GM19328 (cell line): Measurements from ENCODE around the gene HOXD11.

Source experiments
- ATAC-seq: cut with Tn5 transposase; IDR thresholded peaks from one replicate; pipeline ENCODE4 v1.9.1; 2021; ENCODE audit warnings: mild to moderate bottlenecking, moderate library complexity; ENCODE audit not compliant: unreplicated experiment

Gene HOXD11

GRCh38 chr2:176106581-176107539, at the start of gene HOXD11:
Gene HOXD11, plus strand, starts transcription at chr2:176107280. Its CDS starts 76 bp downstream, at chr2:176107356.
- no peak for ATAC-seq

DNA sequence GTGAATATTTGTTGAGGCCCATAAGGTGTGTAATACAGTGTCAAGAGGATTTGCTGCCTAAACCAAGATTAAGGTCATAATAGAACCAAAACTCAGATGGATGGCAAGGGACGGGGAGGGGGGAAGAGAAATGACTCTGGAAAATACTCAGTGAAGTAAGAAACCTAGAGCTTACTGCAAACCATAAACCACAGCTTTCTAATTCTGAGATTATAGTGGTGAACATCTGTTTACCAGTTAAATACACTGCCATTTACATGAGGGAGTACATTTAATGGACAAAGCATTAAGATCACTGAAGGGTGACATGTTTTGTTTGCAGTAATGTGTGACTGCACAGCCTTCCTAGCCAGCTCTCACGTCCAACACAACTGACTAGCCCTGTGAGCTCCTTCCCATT, 43.1 kb upstream of the HOXD11 start:
- no peak for ATAC-seq

- ATAC-seq, result no peak
Measured at GRCh38 chr2:176066645-176067588, 40.2 kb upstream of the HOXD11 start.

GRCh38 chr2:176067589-176068418, 39.3 kb upstream of the HOXD11 start:
- ATAC-seq, result no peak

DNA sequence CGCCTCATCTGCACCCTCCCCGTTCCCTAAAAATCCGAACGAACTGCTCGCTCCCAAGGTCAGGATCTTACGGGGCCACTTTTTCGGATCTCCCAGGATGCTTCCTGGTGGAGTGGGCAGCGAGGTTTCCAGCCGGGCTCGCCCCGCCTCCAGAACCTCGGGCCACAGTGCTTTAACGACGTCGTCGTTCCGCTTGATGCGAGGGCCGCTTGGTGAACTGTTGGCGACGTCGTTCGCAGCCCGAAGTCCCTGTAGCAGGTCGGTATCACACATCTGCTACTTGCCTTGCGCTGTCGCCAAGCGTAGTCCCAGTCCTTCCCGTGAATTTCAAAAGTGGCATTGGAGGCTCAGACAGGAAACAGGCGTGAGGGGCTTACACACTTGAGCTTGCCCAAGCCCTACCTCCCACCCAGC, 38.7 kb upstream of the HOXD11 start:
- no peak for ATAC-seq

- no peak for ATAC-seq
Measured at GRCh38 chr2:176071330-176072291, 35.5 kb upstream of the HOXD11 start.

DNA sequence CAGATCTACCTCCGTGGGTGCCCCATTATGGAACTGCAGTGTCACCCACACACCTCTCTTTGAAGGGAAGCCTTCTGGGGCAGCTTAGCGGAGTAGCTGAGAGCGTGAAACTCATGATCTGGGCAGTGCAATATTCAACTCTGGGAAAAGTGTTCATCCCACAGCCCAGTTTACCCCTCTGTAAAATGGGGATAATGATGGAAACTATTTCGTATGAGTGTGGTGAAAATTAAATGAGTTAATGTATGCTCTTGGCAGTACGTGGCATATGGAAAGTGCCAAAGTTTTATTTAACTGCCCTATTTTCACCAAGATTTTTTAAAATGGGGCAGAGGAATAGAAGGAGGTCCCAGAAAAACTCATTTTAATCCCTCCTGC, 34.8 kb upstream of the HOXD11 start:
- no peak for ATAC-seq

GRCh38 chr2:176072951-176073904, 33.9 kb upstream of the HOXD11 start:
- no peak for ATAC-seq

DNA sequence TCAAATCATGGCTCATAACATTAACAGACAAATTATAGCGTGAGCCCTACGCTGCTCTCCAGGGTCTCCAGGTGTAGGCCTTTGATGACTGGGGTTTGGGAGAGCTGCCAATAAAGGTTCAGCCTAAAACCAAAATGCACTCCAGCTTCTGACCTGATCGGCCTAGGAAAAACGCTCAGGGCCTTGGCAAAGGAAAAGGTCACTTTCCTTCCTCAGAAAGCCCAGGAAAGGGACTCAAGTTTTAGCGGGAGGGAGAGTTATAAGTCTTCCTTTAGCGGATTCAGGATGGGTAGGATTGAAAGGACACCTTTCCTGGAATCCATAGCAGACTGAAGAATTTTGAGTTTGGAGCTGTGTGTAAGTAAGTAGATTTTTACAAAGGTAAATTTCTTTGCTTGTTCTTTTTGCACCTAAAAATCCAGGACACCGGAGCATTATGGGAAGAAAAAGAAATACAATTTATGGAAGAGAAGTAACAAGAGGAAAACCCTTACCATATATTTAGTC, 32.1 kb upstream of the HOXD11 start:
- no peak for ATAC-seq

DNA sequence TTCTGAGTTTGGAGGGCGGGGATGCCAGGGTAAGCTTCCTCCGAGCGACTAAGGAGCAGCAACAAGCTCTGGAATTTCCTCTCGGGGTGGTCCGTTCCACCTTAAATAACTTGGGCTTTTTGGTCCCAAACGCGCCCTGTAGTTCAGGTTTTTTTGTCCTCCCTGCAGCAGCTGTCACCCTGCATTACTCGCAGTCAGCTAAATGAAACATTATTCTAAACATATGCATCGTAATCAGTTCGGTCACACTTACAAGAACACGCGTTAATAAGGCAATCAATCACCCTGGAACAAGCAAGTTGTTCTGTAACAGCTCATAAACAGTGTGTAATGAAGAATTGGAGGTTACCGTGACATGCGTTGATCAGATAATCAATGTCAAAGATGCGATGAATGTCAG, 31.6 kb upstream of the HOXD11 start:
- no peak for ATAC-seq

GRCh38 chr2:176076063-176076462, 31.0 kb upstream of the HOXD11 start:
- ATAC-seq, result no peak

DNA sequence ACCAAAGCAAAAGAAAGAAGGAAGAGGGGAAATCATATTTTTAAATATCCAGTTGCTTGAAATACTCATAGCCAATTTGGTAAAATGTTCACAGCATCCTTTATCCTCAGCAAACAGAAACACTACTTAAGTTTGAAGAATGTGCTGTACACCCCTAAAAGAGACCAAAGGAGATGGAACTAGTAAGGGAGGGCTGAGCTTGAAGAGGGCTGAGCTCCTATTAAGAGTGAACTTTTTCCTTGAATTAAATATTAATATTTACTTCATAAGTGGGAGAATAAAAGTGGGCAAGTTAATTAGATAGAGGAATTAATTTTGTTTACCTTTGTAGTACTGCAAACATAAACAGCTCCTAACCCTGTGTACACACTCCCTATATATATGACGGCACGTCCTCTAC, 30.3 kb upstream of the HOXD11 start:
- no peak for ATAC-seq

DNA sequence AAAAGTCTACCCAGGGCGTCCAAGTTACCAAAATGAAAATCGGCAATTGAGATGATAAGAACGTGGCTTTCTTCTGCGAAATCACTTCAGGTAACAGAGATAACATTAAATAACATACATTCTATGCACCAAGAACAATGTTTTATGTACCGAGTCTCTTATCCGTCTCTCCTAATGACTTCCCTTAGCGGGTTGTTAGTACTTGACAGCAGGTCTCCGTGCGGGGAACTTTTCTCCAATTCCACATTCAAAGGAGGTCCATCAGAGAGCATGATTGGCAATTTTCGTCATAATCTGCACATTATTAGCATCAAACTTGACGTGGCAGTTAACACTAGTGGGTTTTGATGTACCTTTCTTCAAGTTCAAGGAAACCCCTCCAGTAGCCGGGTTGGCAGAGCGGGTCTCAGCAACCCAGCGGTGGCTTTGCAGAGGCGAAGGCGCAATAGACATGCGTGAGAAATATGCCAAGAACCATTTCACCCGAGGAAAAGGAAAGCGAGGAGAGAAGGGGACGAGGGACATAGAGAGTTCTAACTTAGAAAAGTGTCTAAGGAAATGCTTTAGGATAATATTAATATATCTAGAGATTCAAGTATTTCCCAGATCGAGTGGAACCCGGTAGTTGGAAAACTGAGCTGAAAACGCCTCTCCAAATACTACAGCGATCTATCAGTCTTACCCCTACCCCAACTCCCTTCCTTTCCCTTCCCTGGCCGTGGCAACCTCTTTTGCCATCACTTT, 28.4 kb upstream of the HOXD11 start:
- no peak for ATAC-seq

DNA sequence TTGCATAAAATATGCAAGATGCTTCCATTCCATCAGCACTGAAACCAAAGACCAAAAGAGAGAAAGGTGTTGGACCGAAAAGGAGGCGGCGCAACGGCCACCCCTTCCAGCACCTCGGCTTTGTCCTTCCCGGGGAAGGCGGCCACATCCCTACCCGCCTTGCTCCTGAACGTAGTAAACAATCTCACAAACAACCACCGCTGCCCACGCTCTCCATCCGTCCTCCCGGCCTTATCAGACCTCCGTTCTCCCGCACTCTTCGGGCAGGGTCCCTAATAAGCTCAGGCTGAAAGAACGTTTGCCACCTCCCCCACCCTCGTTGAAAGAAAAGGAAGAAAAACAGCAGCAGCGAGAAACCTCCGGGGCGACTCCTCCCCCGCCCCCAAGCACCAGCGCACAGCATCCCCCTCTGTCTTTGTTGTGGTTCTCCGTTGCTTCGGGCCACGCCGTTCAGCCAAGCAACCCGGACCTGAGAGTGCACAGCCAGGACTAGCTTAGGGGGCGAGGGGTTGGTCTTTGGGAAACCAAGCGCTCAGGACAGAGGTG, 27.7 kb upstream of the HOXD11 start:
- ATAC-seq, result no peak

DNA sequence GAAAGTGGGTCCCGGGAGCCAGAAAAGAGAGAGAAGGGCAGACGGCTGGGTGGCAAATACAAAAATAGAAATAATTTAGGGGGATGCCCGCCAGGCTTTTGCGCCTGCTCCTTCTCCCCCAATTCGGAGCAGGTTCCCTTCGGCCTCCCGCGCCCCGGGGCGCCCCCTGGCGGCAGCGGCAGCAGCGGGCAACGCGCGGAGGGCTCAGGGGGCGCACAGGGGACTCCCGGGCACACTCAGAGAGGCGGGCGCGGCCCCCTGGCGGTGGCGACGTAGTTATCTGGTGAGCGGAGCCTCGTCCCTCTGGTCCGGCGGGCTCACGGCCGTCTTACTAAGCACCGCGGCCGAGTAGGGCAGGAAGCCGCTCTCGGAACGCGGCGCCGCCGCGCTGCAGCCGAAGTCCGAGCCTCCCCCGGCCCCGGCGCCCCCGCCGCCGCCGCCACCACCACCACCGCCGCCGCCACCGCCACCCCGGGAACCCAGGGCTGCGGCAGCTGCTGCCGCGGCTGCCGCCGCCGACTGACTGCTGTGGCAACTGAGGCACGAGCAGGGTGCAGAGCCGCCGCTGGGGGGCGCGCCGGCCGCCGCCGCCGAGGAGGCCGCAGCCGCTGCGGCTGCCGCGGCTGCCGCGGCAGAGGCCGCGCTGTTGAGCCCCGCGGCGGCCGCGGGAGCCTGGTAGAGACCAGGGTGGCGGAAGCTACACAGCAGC, 27.1 kb upstream of the HOXD11 start:
- ATAC-seq, result no peak

- no peak for ATAC-seq
Measured at GRCh38 chr2:176080540-176081375, 26.3 kb upstream of the HOXD11 start.
